BJ (cell line): ENCODE results near the gene TNFAIP8L3. TPM values are rescaled to one million over a fixed set of nuclear protein-coding genes. Genes with fewer than 3 reads are reported as not detected.
A peak's percentile ranks its signal among the peaks of the same experiment; 100 is the strongest.

ENCODE experiments used
- CTCF ChIA-PET: fragments of 350-600 bp; formaldehyde crosslinking; extraction: SDS; loops from one replicate; lab custom pipeline; 2021; ENCODE audit warnings: antibody characterized with exemption, inconsistent platforms; lab: Yijun Ruan, JAX
- POLR2A ChIA-PET: fragments of 300-600 bp; sonication (Branson Sonifier 250); formaldehyde crosslinking; extraction: SDS; loops from one replicate; lab custom pipeline; 2021; ENCODE audit warnings: antibody characterized with exemption; lab: Charles Lee
- DNase-seq: peaks from one replicate; pipeline ENCODE4 v3.0.0-alpha.2; 2011; ENCODE audit warnings: low read depth
- H3K27me3 ChIP-seq: 2 replicates; pipeline ENCODE4 v1.6.0; 2011; ENCODE audit warnings: low read length; ENCODE audit not compliant: control insufficient read depth, insufficient read depth
- H3K36me3 ChIP-seq: 2 replicates; pipeline ENCODE4 v1.5.1; 2011; ENCODE audit warnings: low read length; ENCODE audit not compliant: control insufficient read depth, insufficient read depth
- H3K4me3 ChIP-seq: 2 replicates; pipeline ENCODE4 v1.5.1; 2011; ENCODE audit warnings: low read depth, mild to moderate bottlenecking, control low read depth, low read length
- CTCF ChIP-seq: IDR thresholded peaks from 2 replicates; pipeline ENCODE4 v1.5.1; 2011; ENCODE audit warnings: low read depth, mild to moderate bottlenecking, control low read depth, inconsistent platforms, low read length, moderate library complexity; ENCODE audit not compliant: insufficient read depth
- polyA plus RNA-seq: library from polyadenylated mRNA; depleted of rRNA; stranded (reverse); fragments of >200 nt; gene quantifications from 2 replicates; pipeline ENCODE4 v1.2.3, GENCODE V29; 2011

The TNFAIP8L3 gene
- polyA plus RNA-seq, 1 experiment = 0.04 TPM

GRCh38 chr15:51079226-51079625 is 15.5 kb downstream of the TNFAIP8L3 start:
- H3K27me3 ChIP-seq = no peaks in the 10 kb centered on the region; the same call in 1 of the 2 replicates
- H3K36me3 ChIP-seq = no peaks in the 10 kb centered on the region
- POLR2A ChIA-PET = no interaction called here
- no peak for DNase-seq
- no peak for TF ChIP-seq CTCF
- no peak overlapping the region for H3K4me3 ChIP-seq
- CTCF ChIA-PET = interaction anchor here (0.7 to 1.5 kb wide), 2 partner anchors 12 to 120 kb away, joined by 3 to 4 read pairs; no protein-coding TSS in a partner anchor

GRCh38 chr15:51077221-51078153 is 17.2 kb downstream of the TNFAIP8L3 start:
- Histone ChIP-seq H3K4me3 (peak overlapping the region; percentile 22), H3K27me3 (no peaks in the 10 kb centered on the region; the same call in 1 of the 2 replicates), H3K36me3 (no peaks in the 10 kb centered on the region)
- CTCF ChIA-PET = interaction anchor here (0.6 to 1.1 kb wide), 2 partner anchors 12 to 105 kb away, joined by 3 read pairs; no protein-coding TSS in a partner anchor
- TF ChIP-seq CTCF = no peak
- no peak for DNase-seq
- POLR2A ChIA-PET = interaction anchor here (0.6 kb wide), 1 partner anchor 33 kb away, joined by 3 read pairs; no protein-coding TSS in a partner anchor

GRCh38 chr15:51076524-51077220 is 18.0 kb downstream of the TNFAIP8L3 start:
- CTCF ChIA-PET = no interaction called here

GRCh38 chr15:51075826-51076523 is 18.7 kb downstream of the TNFAIP8L3 start:
- Histone ChIP-seq H3K27me3 (no peaks in the 10 kb centered on the region; the same call in 1 of the 2 replicates), H3K36me3 (no peaks in the 10 kb centered on the region), H3K4me3 (no peak overlapping the region)
- POLR2A ChIA-PET = no interaction called here
- CTCF ChIA-PET = no interaction called here
- no peak for TF ChIP-seq CTCF
- no peak for DNase-seq

More at GRCh38 chr15:51076524-51077220, 18.0 kb downstream of the TNFAIP8L3 start:
- no peak for TF ChIP-seq CTCF
- H3K36me3 ChIP-seq = no peaks in the 10 kb centered on the region
- no peak overlapping the region for H3K4me3 ChIP-seq
- DNase-seq = no peak
- POLR2A ChIA-PET = no interaction called here
- no peaks in the 10 kb centered on the region; the same call in 1 of the 2 replicates for H3K27me3 ChIP-seq
